Erythroblast (primary cell): ENCODE results near the gene ZNF408.
A peak's percentile ranks its signal among the peaks of the same experiment; 100 is the strongest.

Experiments used
- DNase-seq, 2 experiments: peaks; one replicate each; lab custom pipeline; 2025; lab: John Stamatoyannopoulos, UW
- GATA1 ChIP-seq: IDR thresholded peaks from 2 replicates; pipeline ENCODE4 v1.6.1; 2011; ENCODE audit warnings: low read depth, mild to moderate bottlenecking, control low read depth, low read length, moderate library complexity
- POLR2A ChIP-seq: IDR thresholded peaks from 2 replicates; pipeline ENCODE4 v1.6.1; 2011; ENCODE audit warnings: mild to moderate bottlenecking, low read length

ZNF408 gene

GRCh38 chr11:46671958-46672315 is 28.9 kb upstream of the ZNF408 start:
- no peak for DNase-seq
- TF ChIP-seq GATA1: no peak
- TF ChIP-seq POLR2A: no peak

- DNase-seq: no peak
- TF ChIP-seq POLR2A (no peak), GATA1 (no peak)
Observed at GRCh38 chr11:46672381-46672839, 28.4 kb upstream of the ZNF408 start.

- no peak for TF ChIP-seq GATA1
- TF ChIP-seq POLR2A: no peak
- DNase-seq: no peak
Observed at GRCh38 chr11:46673713-46674462, 26.9 kb upstream of the ZNF408 start.

- no peak for DNase-seq
- TF ChIP-seq GATA1: no peak
Observed at GRCh38 chr11:46674463-46675287, 26.2 kb upstream of the ZNF408 start.

GRCh38 chr11:46675288-46675851 is 25.5 kb upstream of the ZNF408 start:
- no peak for DNase-seq
- TF ChIP-seq POLR2A: no peak
- no peak for TF ChIP-seq GATA1

GRCh38 chr11:46675949-46676348 is 24.9 kb upstream of the ZNF408 start:
- DNase-seq: no peak
- TF ChIP-seq GATA1 (no peak), POLR2A (no peak)

GRCh38 chr11:46676436-46677158 is 24.2 kb upstream of the ZNF408 start:
- DNase-seq: no peak
- TF ChIP-seq POLR2A (no peak), GATA1 (no peak)

- DNase-seq: no peak
- TF ChIP-seq POLR2A: no peak
- no peak for TF ChIP-seq GATA1
Observed at GRCh38 chr11:46677169-46677568, 23.7 kb upstream of the ZNF408 start.

GRCh38 chr11:46677991-46678740 is 22.7 kb upstream of the ZNF408 start:
- TF ChIP-seq POLR2A (no peak), GATA1 (no peak)

GRCh38 chr11:46678741-46679130 is 22.1 kb upstream of the ZNF408 start:
- TF ChIP-seq POLR2A: no peak
- no peak for TF ChIP-seq GATA1
- DNase-seq: no peak

More at GRCh38 chr11:46677991-46678740, 22.7 kb upstream of the ZNF408 start:
- DNase-seq: peak in 1 of 2 experiments; percentile 22

- DNase-seq: no peak
- TF ChIP-seq POLR2A: no peak
- no peak for TF ChIP-seq GATA1
Observed at GRCh38 chr11:46679241-46680163, 21.3 kb upstream of the ZNF408 start.

GRCh38 chr11:46680164-46680760 is 20.6 kb upstream of the ZNF408 start:
- no peak for DNase-seq
- no peak for TF ChIP-seq POLR2A
- no peak for TF ChIP-seq GATA1
